Left ventricle myocardium inferior (tissue), 1 donor: ENCODE data around the gene CPOX. TPM values are rescaled to one million over a fixed set of nuclear protein-coding genes. Genes with fewer than 3 reads are reported as not detected.

Experiments
- DNase-seq: peaks from one replicate; pipeline ENCODE4 v3.0.0-alpha.2; 2020
- H3K27ac ChIP-seq: fragments of 200-600 bp; replicated peaks from 2 replicates; pipeline ENCODE4 v1.8.0; 2021
- H3K27me3 ChIP-seq: fragments of 200-600 bp; 2 replicates; pipeline ENCODE4 v1.8.0; 2021; ENCODE audit warnings: low read depth
- H3K36me3 ChIP-seq: fragments of 200-600 bp; 2 replicates; pipeline ENCODE4 v1.8.0; 2021
- H3K4me1 ChIP-seq: fragments of 200-600 bp; 2 replicates; pipeline ENCODE4 v1.8.0; 2021
- H3K4me3 ChIP-seq: fragments of 200-600 bp; 2 replicates; pipeline ENCODE4 v1.8.0; 2021; ENCODE audit warnings: mild to moderate bottlenecking, moderate library complexity
- H3K9me3 ChIP-seq: fragments of 200-600 bp; replicated peaks from 2 replicates; pipeline ENCODE4 v1.8.0; 2021
- CTCF ChIP-seq: fragments of 200-600 bp; IDR thresholded peaks from 2 replicates; pipeline ENCODE4 v1.8.0; 2021; ENCODE audit warnings: antibody characterized with exemption, mild to moderate bottlenecking, borderline replicate concordance
- intact Hi-C: fragments of 100-400 bp; cut with micrococcal nuclease; formaldehyde crosslinking; loops from one replicate; pipeline ENCODE4 v1.11.0; 2022
- total RNA-seq: library from RNA; stranded (reverse); fragmentation: NEBNext Ultra II Directional; extraction: Animal tissue kit (Norgen Biotek cat#: 25700); gene quantifications from one replicate; pipeline ENCODE4 v1.2.1, GENCODE V29; 2021
- donor health status: DM: no; HTN: yes; CAD: no; lungs with severe emphysema.

CPOX gene
- total RNA-seq, 1 donor from 2014 or later: 12.8 TPM

- H3K27ac ChIP-seq: no peak overlapping the region
- H3K36me3 ChIP-seq: no peaks in the 10 kb centered on the region
- no peak for DNase-seq
- no peaks in the 10 kb centered on the region for H3K4me1 ChIP-seq
- H3K4me3 ChIP-seq: no peak overlapping the region
- intact Hi-C loops: no loop called here
- no peak for TF ChIP-seq CTCF
- no peaks in the 10 kb centered on the region for H3K9me3 ChIP-seq
- H3K27me3 ChIP-seq: peaks cover 4% of the 10 kb centered on the region
Measured at GRCh38 chr3:98558100-98558827, 35.1 kb downstream of the CPOX start.

- intact Hi-C loops: no loop called here
- no peak overlapping the region for H3K4me3 ChIP-seq
- no peaks in the 10 kb centered on the region for H3K36me3 ChIP-seq
- peaks cover 4% of the 10 kb centered on the region for H3K27me3 ChIP-seq
- H3K4me1 ChIP-seq: no peaks in the 10 kb centered on the region
- no peak for DNase-seq
- H3K27ac ChIP-seq: no peak overlapping the region
- H3K9me3 ChIP-seq: no peaks in the 10 kb centered on the region
- no peak for TF ChIP-seq CTCF
Measured at GRCh38 chr3:98557324-98558010, 35.9 kb downstream of the CPOX start.

GRCh38 chr3:98556164-98557130 is 37.0 kb downstream of the CPOX start:
- intact Hi-C loops: no loop called here
- Histone ChIP-seq H3K4me3 (no peak overlapping the region), H3K27ac (no peak overlapping the region), H3K27me3 (peaks cover 4% of the 10 kb centered on the region), H3K9me3 (no peaks in the 10 kb centered on the region), H3K4me1 (no peaks in the 10 kb centered on the region), H3K36me3 (no peaks in the 10 kb centered on the region)
- DNase-seq: no peak
- TF ChIP-seq CTCF: no peak

- DNase-seq: no peak
- Histone ChIP-seq H3K9me3 (no peaks in the 10 kb centered on the region), H3K4me3 (no peak overlapping the region), H3K27me3 (peaks cover 4% of the 10 kb centered on the region), H3K27ac (no peak overlapping the region), H3K36me3 (no peaks in the 10 kb centered on the region), H3K4me1 (no peaks in the 10 kb centered on the region)
- intact Hi-C loops: no loop called here
- TF ChIP-seq CTCF: no peak
Measured at GRCh38 chr3:98555025-98555379, 38.4 kb downstream of the CPOX start.

GRCh38 chr3:98554580-98554979 is 38.8 kb downstream of the CPOX start:
- TF ChIP-seq CTCF: no peak
- peaks cover 4% of the 10 kb centered on the region for H3K27me3 ChIP-seq
- H3K4me1 ChIP-seq: no peaks in the 10 kb centered on the region
- DNase-seq: no peak
- no peak overlapping the region for H3K27ac ChIP-seq
- intact Hi-C loops: no loop called here
- H3K9me3 ChIP-seq: no peaks in the 10 kb centered on the region
- no peaks in the 10 kb centered on the region for H3K36me3 ChIP-seq
- no peak overlapping the region for H3K4me3 ChIP-seq
